Dermis blood vessel endothelial cell (primary cell): Measurements from ENCODE around the gene CYP2C19. TPM values are rescaled to one million over a fixed set of nuclear protein-coding genes. Genes with fewer than 3 reads are reported as not detected.
"Not testable (repeated sequence)": the region's sequence is repeated elsewhere in the genome, so short reads cannot be mapped to it uniquely, and the experiment has no call there.

Source experiments
- DNase-seq: peaks from one replicate; pipeline ENCODE4 v3.0.0; 2010
- total RNA-seq: library from RNA; depleted of rRNA; stranded (reverse); fragments of >200 nt; gene quantifications from 2 replicates; pipeline ENCODE4 v1.2.3, GENCODE V29; 2014

CYP2C19 gene
- not detected in 2 replicates for total RNA-seq

DNA sequence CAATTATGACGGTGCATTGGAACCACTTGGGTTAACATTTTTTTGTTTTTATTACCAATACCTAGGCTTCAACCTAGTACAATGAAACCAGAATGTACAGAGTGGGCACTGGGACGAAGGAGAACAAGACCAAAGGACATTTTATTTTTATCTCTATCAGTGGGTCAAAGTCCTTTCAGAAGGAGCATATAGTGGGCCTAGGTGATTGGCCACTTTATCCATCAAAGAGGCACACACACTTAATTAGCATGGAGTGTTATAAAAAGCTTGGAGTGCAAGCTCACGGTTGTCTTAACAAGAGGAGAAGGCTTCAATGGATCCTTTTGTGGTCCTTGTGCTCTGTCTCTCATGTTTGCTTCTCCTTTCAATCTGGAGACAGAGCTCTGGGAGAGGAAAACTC lies at the start of gene CYP2C19:
Gene CYP2C19, plus strand, starts transcription at position 289 of the 400 bp plus-strand sequence. Its CDS starts 25 bp downstream, at position 314.
- DNase-seq = no peak

DNA sequence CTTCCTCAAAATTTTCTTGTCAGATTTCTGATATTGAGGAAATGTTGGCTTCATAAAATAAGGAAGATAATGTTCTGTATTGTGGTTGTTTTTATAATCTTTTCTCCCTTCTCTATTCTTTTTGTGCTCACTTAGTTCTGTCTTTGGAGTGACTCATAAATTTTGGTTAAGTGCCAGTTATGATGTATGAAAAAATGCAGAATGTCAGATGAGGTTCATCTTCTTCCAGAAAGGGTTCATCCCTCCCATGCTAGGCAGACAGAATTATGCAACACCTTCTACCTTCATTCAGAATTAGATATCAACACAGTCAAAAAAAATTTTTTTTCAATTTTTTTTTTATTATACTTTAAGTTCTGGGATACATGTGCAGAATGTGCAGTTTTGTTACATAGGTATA lies 36.6 kb upstream of the CYP2C19 start:
- DNase-seq = no peak

DNA sequence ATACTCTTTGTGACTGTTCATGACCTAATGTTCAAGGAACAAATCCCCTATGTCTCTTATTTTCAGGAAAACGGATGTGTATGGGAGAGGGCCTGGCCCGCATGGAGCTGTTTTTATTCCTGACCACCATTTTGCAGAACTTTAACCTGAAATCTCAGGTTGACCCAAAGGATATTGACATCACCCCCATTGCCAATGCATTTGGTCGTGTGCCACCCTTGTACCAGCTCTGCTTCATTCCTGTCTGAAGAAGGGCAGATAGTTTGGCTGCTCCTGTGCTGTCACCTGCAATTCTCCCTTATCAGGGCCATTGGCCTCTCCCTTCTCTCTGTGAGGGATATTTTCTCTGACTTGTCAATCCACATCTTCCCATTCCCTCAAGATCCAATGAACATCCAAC lies 27.3 kb upstream of the CYP2C19 start:
- DNase-seq = no peak

DNA sequence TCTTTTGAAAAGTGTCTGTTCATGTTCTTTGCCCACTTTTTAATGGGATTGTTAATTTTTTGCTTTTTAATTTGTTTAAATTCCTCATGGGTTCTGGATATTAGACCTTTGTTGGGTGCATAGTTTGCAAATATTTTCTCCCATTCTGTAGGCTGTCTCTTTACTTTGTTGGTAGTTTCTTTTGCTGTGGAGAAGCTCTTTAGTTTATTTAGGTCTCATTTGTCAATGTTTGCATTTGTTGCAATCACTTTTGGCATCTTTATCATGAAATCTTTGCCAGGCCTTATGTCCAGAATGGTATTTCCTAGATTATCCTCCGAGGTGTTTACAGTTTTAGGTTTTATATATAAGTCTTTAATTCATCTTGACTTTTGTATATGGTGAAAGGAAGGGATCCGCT lies 23.9 kb upstream of the CYP2C19 start:
- DNase-seq = no peak

DNA sequence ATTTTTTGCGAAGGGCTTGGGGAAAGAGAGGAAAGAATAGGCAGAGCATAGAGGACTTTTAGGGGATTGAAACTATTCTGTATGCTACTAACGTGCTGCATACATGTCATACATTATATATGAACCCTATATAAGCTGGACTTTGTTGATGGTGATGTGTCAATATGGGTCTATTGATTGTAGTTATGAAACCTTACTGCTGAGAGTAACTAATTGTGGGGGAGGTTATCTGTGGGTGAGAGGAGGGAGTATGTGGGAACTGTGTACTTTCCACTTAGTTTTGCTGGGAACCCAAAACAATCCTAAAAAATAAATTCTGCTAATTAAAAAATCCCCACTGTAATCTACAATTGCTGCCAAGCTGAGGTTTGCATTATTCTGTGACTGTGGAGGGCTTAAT lies 15.3 kb upstream of the CYP2C19 start:
- DNase-seq = no peak

DNA sequence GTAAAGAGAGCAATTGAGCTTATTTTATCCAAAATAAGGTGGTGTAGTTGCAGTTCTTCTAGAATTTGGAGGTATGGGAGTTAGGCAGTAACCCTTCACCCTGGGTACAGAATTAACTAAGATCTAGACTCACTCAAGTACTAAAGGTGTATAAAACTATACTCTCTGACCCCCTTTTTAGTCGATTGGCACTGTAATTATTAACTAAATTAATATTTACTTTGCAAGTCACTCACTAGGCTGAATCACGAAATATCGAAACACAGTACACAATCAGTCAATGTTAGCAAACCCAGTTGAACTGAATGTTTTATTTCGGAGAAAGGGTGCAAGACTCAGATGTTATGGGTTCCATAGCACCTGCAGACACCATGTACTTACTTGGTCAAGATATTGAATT lies 14.6 kb upstream of the CYP2C19 start:
- no peak for DNase-seq

DNA sequence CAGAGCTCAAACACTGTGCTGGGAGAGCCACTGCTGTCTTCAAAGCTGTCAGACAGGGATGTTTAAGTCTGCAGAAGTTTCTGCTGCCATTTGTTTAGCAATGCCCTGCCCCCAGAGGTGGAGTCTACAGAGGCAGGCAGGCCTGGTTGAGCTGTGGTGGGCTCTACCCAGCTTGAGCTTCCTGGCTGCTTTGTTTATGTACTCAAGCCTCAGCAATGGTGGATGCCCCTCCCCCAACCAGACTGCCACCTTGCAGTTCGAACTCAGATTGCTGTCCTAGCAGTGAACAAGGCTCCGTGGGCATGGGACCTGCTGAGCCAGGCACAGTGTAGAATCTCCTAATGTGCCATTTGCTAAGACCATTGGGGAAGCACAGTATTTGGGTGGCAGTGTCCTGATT lies 4.6 kb upstream of the CYP2C19 start:
- DNase-seq = no peak

DNA sequence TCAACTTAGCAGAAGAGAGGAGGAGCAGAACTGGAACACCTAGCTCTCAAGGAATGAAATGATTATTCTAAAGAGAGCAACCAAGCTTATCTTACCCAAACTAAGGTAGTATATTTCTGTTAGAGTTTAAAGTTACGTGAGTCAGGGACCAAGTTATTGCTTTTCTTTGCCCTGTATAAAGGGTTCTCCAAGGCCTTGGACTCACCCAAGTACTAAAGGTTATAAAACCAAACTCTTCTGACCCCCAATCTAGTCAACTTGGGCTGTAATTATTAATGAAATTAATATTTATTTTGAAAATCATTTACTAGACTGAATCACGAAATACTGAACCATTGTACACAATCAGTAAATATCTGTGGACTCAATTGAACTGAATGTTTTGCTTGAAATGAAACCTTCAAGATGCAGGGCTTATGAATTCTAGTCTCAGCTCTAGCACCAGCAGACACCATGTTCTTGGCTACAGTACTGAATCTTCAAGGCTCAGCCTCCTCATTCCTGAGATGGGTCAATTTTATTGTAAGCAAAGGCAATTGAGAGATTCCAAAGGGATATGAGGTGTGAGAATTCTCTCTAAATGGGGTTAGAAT lies 1.8 kb upstream of the CYP2C19 start:
- DNase-seq = no peak

DNA sequence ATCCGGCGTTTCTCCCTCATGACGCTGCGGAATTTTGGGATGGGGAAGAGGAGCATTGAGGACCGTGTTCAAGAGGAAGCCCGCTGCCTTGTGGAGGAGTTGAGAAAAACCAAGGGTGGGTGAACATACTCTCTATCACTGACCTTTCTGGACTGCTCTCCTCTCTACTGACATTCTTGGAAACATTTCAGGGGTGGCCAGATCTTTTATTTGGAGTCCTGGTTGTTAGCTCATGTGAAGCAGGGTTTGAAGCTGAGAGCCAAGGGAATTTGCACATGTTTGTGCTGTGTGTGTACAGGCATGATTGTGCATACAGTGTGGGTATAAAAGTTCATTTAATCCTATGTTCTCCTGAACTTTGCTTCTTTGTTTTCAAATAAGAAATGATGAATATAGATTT lies 12.9 kb downstream of the CYP2C19 start:
- DNase-seq = not testable (repeated sequence)

DNA sequence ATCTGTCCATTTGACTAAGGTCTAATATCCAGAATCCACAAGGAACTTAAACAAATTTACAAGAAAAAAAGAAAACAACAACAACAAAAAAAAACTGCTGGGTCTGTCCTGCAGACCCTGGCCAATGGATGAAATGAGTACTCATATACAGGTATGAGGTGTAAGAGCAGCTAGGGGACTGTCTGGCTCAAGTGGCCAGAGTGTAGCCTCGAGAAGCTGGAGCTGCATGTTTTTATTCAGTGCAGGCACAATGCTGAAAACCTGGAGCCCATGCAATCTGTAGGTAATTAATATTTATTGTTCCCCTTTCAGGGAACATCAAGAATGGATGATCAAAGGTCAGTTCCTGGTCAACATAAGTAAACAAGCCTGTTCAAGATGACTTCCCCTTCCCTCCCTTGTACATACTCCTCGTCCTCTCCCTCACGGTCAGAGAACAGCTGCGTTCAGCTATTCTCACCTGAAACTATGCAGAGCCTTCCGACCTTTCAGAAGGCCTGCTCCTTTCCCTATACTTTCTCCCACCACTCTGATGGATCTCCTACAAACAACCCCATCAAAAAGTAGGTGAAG lies 15.5 kb downstream of the CYP2C19 start:
- no peak for DNase-seq

DNA sequence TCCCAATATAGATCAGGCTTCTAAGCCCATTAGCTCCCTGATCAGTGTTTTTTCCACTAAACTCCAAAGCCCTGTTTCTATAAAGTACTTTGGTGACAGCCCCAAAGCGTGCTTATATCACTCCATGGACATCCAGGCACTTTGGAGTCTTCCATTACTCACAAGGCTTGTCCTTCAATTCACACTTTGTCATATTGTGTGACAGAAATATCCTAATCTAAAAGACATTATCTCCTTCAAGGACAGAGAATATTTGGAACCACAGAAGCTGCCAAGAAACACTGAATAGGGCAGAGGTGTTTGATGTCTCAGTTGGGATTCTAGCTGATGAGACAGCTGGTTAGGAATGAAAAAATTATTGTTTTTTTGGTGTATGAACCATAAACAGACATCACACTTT lies 18.4 kb downstream of the CYP2C19 start:
- no peak for DNase-seq

DNA sequence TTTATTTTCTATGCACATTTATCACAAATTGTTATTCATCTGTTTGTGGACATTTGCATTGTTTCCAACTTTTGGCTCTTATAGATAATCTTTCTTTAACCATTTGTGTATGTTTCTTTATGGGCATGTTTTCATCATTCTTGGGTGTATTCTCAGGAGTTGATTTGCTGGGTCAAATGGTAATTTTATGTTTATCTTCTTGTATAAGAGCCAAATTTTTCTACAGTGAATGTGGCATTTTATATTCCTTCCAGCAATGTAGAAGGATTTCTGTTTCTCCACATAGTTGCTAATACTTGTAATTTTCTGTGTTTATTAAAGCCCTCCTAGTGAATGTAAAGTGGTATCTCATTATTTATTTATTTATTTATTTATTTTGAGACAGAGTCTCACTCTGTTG lies 21.8 kb downstream of the CYP2C19 start:
- no peak for DNase-seq

DNA sequence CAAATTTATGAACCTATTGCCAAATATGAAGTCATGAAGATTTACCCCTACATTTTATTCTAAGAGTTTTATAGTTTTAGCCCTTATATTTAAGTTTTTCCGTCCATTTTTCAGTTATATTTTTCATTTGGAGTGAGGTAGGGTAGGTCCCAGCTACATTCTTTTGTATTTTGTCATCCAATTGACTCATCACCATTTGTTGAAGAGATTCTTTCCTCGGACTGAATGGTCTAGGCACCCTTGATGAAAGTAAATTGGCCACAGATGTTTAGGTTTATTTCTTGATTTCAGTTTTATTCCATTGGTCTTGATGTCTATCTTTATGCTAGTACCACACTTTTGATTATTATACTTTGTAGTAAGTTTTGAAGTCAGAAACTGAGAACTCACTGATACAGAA lies 22.7 kb downstream of the CYP2C19 start:
- no peak for DNase-seq

DNA sequence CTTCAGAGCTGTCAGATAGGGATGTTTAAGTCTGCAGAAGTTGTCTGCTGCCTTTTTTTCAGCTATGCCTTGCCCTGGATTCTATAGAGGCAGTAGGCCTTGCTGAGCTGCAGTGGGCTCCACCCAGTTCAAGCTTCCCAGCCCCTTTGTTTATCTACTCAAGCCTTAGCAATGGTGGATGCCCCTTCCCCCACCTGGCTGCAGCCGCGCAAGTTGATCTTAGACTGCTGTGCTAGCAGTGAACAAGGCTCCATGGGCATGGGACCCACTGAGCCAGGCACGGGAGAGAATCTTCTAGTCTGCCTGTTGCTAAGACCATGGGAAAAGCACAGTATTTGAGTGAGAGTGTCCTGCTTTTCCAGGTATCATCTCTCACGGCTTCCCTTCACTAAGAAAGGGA lies 38.1 kb downstream of the CYP2C19 start:
- DNase-seq = not testable (repeated sequence)

DNA sequence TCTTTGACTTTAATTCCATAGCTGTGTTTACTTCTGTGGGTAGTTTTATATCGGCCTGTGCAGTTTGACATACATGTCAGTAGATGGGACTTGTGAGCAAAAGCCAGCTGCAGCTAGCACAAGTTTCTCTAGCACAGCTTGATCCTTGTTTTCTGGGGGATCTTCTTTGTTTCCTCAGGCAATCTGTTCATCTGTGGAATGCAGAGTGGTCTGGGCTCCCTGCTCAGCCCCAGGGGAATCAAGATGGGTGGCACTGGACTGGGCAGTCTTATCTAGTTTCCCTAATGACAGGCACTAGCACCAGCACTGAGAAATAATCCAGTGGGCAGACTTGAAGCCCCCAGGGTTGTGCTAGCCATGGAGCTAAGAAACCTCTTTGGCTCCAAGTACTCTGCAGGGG lies 40.8 kb downstream of the CYP2C19 start:
- DNase-seq = no peak

DNA sequence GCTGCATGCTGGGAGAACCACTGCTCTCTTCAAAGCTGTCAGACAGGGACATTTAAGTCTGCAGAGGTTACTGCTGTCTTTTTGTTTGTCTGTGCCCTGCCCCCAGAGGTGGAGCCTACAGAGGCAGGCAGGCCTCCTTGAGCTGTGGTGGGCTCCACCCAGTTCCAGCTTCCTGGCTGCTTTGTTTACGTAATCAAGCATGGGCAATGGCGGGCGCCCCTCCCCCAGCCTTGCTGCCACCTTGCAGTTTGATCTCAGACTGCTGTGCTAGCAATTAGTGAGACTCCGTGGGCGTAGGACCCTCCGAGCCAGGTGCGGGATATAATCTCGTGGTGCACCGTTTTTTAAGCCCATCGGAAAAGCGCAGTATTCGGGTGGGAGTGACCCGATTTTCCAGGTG lies 67.5 kb downstream of the CYP2C19 start:
- not testable (repeated sequence) for DNase-seq

DNA sequence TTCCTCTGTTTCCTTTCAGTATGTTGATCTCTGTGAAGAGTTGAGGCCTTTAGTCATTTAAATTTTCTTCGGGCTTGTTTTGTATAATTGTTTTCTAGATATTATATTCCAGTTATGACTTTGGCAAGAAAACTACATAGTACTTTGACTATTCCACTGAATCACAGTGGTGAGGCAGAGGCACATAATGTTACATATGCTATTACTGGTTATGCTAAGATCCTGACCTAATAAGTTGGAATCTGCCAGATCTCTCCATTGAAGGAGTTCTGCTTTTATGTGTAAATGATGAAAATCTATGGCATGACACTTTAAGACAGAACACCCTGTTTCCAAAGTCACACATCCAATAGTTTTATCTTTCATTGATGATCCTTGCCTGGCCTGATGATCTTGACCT lies 83.7 kb downstream of the CYP2C19 start:
- no peak for DNase-seq

DNA sequence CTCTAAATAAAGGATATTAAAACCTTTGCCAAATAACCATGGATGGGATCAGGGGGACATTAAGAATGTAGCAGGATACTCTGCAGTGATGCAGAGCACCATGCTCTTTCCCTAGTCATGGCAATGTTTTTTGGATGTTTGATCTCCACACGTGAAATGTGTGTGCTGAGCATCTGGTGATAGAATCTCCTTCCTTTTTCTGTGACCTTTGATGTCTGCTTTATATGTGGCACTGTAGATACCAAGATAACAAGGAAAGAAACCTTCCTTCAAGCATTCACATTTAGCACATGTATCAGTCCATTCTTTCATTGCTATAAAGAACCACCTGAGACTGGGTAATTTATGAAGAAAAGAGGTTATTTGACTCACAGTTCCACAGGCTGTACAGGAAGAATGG lies 88.3 kb downstream of the CYP2C19 start:
- DNase-seq = no peak

DNA sequence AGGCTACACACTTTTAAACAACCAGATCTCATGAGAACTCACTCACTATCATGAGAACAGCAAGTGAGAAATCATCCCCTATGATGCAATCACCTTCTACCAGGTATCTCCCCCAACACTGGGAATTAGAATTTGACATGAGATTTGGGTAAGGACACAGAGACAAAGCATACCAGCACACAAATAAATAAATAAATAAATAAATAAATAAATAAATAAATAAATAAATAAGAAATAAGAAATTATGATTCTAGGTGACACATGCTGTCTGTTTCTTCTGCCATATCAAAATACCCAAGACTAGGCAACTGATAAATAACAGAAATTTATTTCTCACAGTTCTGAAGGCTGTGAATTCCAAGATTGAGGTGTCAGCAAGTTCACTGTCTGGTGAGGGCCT lies 88.8 kb downstream of the CYP2C19 start:
- DNase-seq = no peak

DNA sequence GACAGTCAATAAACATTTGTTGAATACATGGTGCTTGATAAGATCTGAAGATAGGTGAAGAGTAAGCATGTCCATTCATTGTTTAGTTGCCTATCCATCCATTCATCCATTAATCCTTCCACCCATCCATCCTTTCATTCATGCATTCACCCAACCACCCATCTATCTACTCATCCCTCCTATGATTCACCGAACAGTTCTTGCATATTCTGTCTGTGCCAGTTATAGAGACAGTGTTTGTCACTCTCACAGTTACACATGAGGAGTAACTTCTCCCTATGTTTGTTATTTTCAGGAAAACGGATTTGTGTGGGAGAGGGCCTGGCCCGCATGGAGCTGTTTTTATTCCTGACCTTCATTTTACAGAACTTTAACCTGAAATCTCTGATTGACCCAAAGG lies 90.0 kb downstream of the CYP2C19 start:
- DNase-seq = no peak

DNA sequence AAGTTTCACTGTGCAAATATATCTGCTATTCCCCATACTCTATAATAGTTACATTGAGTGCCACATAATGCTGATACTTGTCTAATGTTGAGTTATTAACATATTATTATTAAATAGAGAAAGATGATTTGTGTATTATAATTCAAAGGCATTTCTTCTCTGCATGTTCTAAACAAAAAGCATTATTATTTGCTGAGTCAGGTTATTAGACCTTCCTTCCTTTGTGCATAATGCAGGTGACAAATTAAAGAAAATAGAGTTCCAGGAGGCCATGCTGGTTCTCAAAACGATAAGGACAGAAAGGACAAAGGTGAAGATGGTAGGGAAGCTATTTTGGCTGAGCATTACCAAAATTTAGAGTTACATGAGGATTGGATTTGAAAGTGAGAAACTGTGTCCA lies 90.6 kb downstream of the CYP2C19 start:
- DNase-seq = no peak

DNA sequence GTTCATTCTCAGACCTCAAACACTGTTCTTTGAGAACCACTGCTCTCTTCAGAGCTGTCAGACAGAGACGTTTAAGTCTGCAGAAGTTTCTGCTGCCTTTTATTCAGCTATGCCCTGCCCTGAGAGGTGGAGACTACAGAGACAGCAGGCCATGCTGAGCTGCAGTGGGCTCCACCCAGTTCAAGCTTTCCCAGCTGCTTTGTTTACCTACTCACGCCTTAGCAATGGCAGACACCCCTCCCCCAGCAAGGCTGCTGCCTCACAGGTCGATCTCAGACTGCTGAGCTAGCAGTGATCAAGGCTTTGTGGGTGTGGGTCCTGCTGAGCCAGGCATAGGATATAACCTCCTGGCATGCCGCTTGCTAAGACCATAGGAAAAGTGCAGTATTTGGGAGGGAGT lies 95.5 kb downstream of the CYP2C19 start:
- no peak for DNase-seq

DNA sequence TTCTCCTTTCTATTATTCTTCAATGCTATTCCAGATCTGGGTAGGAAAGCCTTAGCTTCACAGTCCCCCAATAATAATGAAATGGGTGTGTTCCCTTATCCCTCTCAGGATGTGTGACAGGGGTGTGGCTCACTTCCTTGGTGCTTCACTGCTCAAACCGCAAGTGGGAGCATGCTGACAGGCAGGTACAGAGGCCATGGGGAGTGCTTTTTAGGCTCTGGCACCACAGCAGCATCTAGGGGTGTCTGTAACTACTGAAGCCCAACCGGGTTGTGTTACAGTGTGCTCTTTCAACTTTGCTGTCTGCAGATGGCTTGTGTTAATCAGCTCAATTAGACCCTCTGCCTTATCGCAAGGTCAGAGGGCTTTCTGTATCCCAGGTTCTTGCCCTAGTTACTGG lies 96.6 kb downstream of the CYP2C19 start:
- DNase-seq = no peak

DNA sequence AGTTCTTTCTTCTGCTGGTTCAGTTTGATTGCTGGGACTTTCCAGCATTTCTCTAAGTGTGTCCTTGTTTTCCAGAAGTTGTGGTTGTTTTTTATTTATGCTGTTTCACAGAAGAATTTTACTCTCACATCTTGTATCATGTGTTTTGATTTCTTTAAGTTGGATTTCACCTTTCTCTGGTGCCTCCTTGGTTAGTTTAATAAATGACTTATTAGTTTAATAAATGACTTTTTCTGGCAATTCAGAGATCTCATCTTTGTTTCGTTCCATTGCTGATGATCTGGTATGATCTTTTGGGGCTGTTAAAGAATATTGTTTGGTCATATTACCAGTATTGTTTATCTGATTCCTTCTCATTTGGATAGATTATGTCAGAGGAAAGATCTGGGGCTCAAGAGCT lies 116.2 kb downstream of the CYP2C19 start:
- DNase-seq = no peak

DNA sequence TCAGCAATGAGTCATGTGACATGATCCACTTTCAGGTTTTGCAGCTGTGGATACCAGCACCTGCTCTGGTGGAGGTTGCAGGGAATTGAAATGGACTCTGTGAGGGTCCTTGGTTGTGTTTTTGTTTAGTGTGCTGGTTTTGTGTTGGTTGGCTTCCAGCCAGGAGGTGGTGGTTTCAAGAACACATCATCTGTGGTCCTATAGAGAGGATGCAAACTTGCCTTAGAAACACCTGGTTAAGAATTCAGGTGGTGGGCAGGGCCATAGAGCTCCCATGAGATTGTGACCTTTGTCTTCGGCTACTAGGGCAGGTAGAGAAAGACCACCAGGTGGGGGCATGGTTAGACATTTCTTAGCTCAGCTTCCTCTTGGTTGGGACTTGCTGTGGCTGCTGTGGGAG lies 116.7 kb downstream of the CYP2C19 start:
- no peak for DNase-seq
